UCSD-AML1 (cell line): ENCODE measurements around the gene MYL5.
"Not testable (repeated sequence)": the region's sequence is repeated elsewhere in the genome, so short reads cannot be mapped to it uniquely, and the experiment has no call there.

Source experiments
- DNase-seq: peaks from one replicate; lab custom pipeline; 2025; ENCODE audit not compliant: unreplicated experiment; lab: John Stamatoyannopoulos, UW

MYL5 gene

GRCh38 chr4:704971-705277 lies 30.6 kb downstream of the MYL5 start:
- DNase-seq: no peak

- peak; percentile 97 for DNase-seq
Observed at GRCh38 chr4:705278-706082, 31.1 kb downstream of the MYL5 start, which contains the start of gene PCGF3. Gene PCGF3, plus strand, starts transcription at chr4:705832. Its CDS starts 27,849 bp downstream, at chr4:733681.

GRCh38 chr4:706083-706633 lies 31.8 kb downstream of the MYL5 start:
- DNase-seq: not testable (repeated sequence)

- DNase-seq: no peak
Observed at GRCh38 chr4:706834-707598, 32.7 kb downstream of the MYL5 start.

- DNase-seq: no peak
Observed at GRCh38 chr4:707929-708630, 33.7 kb downstream of the MYL5 start.

- DNase-seq: no peak
Observed at GRCh38 chr4:708631-708933, 34.2 kb downstream of the MYL5 start.

- DNase-seq: no peak
Observed at GRCh38 chr4:709348-709747, 35.0 kb downstream of the MYL5 start.

GRCh38 chr4:710116-710515 lies 35.8 kb downstream of the MYL5 start:
- no peak for DNase-seq

- DNase-seq: no peak
Observed at GRCh38 chr4:710916-711315, 36.6 kb downstream of the MYL5 start.

- DNase-seq: no peak
Observed at GRCh38 chr4:712093-712492, 37.8 kb downstream of the MYL5 start.

- no peak for DNase-seq
Observed at GRCh38 chr4:712916-713632, 38.7 kb downstream of the MYL5 start.

GRCh38 chr4:714087-714486 lies 39.7 kb downstream of the MYL5 start:
- DNase-seq: no peak

GRCh38 chr4:717601-718320 lies 43.4 kb downstream of the MYL5 start:
- no peak for DNase-seq

- no peak for DNase-seq
Observed at GRCh38 chr4:718460-718859, 44.1 kb downstream of the MYL5 start.

GRCh38 chr4:720111-720860 lies 45.9 kb downstream of the MYL5 start:
- DNase-seq: no peak

- DNase-seq: no peak
Observed at GRCh38 chr4:721261-722168, 47.2 kb downstream of the MYL5 start.

GRCh38 chr4:722169-722725 lies 47.9 kb downstream of the MYL5 start:
- no peak for DNase-seq

GRCh38 chr4:722851-723360 lies 48.6 kb downstream of the MYL5 start:
- no peak for DNase-seq
